Kidney capillary endothelial cell (primary cell): ENCODE results near the gene OLR1.
"Not testable (repeated sequence)": the region's sequence is repeated elsewhere in the genome, so short reads cannot be mapped to it uniquely, and the experiment has no call there.

ENCODE experiments used
- DNase-seq: peaks from one replicate; pipeline ENCODE4 v3.0.0-alpha.2; 2018; ENCODE audit warnings: low spot score

OLR1 gene

DNA sequence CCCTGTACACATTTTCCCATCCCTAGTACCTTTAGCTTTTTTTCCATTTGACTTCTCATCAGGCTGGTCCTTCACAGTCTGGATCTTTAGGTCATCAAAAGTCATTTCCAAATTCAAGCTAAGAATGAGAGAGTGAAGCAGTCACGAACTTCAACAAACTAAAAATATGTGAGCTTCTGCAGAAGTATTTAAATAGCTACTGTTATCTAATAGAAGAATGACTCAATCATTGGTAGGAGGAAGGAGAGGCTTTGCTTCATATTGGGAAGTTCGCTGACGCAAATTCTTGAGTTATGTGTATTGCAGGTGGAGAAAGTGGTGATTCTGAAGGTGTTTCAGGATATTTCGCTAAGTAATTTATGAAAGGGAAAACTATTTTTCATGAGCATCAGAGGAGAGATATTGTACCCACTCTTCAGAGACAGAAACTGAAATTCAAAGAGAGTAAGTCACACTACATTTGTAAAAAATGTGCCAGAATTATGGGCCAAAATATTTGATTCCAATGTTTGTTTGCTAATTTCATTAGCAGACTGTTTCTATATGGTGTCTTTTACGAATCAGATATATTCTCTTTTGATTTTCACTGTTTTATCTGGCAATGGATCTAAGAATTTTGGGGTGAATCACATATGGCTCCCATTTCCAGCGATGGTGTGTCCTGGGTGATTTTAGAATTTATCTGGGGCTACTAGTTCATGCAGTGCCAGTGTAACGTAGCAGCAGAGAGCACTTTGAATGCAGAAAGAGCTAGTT, at the start of gene OLR1:
Gene OLR1 (minus strand): TSS at position 160 of the 756 bp plus-strand sequence. CDS start 55 bp downstream, at position 105.
- DNase-seq, result no peak

DNA sequence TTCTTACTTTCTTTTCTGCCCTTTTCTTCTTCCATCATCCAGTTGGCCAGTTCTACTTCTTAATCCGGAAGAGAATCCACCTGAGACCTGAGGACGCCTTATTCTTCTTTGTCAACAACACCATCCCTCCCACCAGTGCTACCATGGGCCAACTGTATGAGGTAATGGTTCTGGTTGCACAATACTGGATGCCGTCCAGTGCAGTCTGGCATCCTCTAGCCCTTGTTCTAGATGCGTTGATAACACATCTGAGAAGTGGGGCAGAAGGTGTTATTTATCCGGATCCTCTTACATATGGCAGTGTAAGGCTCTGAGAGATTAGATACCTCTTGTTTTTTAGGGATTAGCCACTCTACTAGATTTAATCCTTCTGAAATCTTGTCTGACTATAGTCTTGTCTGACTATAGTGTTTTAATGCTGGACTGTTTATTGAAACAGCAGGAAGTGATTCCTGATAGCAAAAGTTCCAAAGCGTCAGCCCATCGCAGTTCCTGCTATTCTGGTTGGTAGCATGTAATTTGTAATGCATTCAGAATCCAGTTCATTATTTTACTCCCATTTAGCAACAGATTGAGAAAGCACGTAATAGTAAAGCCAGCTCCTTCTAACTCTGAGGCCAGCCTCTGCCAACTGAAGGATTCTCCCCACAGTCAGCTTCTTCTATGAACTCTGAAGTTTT, 48.6 kb upstream of the OLR1 start:
- no peak for DNase-seq

GRCh38 chr12:10218021-10218420, 46.1 kb upstream of the OLR1 start:
- DNase-seq, result no peak

DNA sequence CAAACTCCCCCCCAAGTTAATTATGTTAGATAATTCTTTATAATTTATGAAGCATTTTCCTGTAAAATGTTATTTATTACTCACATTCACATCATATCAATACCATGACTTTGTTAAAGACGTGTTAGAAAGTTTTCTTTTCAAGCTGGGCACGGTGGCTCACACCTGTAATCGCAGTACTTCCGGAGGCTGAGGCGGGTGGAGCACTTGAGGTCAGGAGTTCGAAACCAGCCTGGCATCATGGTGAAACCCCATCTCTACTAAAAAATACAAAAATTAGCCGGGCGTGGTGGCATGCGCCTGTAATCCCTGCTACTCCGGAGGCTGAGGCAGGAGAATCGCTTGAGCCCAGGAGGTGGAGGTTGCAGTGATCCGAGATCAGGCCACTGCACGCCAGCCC, 44.0 kb upstream of the OLR1 start:
- DNase-seq, result not testable (repeated sequence)

DNA sequence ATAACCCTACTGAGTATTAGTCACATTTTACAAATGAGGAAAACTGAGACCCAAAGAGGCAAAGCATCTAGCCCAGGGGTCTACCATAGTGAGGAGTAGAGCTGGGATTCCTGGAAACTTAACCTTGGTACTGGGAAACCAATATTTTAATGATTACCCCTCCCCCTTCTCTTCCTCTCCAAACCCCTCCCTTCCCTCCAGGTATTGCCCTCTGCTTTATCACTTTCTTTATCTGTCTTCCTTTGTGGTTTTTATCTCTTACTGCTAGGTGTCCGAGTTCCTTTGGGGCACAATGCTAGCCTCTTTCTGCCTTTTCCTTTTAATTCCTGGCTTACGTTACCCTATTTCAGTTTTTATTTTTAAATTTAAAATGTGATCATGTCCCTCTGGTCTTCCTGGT, 43.5 kb upstream of the OLR1 start:
- no peak for DNase-seq

DNA sequence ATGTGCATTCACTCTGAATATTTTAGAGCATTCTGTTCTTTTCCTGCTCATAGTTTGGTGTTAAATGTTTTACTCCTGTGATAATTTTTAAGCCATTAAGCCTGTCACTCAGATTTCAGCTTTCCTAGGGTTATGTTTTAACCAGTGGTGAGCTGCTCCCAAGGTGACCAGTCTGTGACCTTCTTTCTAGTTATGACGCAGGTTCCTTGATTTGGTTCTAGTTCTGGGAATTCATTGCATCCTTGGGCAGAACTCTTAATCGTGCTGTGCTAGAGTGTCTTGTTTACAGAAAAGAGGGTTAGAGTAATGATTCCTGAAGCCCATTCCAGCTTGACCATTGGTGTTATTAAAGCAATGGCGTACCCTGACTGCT, 42.9 kb upstream of the OLR1 start:
- no peak for DNase-seq

DNA sequence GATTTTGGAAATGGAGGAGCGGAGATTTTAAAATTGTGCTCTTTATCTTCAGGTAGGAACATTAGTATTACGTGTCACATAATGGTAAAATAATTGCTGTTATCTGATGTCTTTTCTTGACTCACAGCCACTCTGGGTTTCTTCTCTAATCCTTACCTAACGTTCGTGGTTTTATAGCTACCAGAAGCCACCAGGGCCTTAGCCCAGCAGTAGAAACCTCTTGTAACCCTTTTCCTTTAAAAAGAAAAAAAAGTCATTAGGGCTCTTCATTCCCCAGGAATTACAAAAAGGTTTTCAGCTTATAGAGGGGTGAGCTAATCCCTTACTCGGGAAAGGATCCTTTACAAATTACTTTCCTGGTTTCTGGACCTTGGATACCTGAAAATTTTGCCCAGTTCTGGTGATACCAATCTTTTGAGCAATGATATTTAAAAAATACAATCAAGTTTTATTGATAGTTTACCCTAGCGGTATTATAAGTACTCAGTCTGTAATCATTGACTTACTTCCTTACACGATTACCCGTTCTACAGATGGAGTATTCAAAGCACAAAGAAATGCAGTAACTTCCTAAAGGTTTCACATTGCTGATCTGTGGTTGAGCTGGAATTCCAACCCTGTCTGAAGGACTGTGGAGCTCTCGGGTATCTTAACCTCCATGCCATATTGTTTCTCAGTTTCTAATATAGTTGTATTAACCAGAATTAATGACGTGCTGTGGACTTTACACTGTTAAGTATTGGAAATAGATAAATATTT, 42.4 kb upstream of the OLR1 start:
- DNase-seq, result no peak

- DNase-seq, result peak; percentile 39
Measured at GRCh38 chr12:10213168-10214135, 41.5 kb upstream of the OLR1 start.

DNA sequence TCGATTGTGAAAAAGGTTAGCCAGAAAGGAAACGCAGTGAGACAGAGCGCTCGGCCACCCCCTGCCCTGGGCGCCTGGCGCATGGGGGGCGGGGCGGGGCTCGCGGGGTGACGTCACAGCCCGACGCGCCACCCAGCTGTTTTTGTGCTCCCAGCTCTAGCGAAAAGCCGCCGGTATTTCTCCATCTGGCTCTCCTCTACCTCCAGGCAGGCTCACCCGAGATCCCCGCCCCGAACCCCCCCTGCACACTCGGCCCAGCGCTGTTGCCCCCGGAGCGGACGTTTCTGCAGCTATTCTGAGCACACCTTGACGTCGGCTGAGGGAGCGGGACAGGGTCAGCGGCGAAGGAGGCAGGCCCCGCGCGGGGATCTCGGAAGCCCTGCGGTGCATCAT, 40.8 kb upstream of the OLR1 start, which contains the start of gene GABARAPL1:
Gene GABARAPL1 (plus strand): TSS at position 139 of the 393 bp plus-strand sequence. CDS start 253 bp downstream, at position 392.
- no peak for DNase-seq

DNA sequence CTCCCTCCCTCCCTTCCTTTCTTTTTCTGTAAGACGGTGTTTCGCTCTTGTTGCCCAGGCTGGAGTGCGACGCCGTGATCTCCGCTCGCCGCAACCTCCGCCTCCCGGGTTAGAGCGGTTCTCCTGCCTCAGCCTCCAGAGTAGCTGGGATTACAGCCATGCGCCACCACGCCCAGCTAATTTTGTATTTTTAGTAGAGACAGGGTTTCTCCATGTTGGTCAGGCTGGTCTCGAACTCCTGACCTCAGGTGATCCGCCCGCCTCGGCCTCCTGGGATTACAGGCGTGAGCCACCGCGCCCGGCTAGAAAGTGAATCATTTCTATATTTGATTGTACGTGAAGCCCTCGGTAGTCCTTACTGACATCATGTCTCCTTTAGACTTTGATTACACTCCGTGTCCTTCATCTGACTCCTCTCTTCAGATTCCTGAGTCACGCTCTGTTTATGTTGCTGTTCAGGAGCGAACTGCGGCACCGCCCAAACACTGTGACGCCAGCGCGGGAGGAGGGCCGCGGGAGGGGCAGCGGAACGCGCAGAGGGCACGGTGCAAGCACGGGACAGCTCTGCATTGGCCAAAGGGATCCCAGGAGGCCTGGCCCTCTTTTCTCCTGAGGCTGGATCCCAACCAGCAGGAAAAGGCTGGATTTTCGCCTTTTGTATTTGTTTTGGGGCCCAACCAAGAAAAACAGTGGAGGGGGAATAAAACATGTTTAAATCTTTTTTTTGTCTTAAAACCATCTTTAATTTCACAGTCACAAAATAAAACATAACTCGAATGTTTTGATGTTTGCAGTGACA, 40.2 kb upstream of the OLR1 start:
- peak; percentile 98 for DNase-seq

DNA sequence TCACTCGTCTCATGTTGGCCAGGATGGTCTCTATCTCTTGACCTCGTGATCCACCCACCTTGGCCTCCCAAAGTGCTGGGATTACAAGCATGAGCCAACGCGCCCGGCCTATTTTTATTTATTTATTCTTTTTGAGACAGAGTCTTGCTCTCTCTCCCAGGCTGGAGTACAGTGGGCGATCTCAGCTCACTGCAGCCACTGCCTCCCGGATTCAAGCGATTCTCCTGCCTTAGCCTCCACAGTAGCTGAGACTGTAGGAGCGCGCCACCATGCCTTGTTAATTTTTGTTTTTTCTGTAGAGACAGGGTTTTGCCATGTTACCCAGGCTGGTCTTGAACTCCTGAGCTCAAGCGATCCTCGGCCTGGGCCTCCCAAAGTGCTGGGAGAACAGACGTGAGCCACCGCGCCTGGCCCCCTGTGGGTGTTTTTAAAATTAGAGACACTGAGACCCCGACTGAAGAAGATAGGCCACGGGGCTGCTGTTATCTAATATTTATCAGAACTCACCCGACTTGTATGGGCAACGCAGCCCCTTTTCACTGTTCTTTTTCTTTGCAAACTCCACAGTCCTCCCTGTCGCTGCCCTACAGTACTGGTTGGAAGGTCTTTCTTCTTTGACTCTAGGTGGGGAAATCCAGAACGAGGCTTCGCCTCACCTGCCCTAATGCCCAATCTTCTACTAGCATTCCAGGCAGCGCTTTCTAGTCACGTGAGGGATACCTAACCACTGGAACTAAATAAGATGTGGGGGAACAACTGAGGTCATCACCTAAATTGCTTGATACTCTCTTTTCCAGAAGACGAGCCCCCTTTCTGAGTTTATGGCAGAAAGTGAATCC, 39.4 kb upstream of the OLR1 start:
- no peak for DNase-seq

DNA sequence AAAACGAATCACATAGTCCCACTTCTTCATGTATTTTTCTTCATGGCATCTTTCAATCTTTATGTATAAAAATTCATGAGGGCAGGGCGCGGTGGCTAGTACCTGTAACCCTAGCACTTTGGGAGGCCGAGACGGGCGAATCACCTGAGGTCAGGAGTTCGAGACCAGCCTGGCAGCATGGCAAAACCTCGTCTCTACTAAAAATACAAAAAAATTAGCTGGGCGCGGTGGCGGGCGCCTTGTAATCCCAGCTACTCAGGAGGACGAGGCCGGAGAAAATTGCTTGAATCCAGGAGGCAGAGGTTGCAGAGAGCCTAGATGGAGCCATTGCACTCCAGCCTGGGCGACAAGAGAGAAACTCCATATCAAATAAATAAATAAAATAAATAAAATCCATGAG, 38.3 kb upstream of the OLR1 start:
- no peak for DNase-seq

DNA sequence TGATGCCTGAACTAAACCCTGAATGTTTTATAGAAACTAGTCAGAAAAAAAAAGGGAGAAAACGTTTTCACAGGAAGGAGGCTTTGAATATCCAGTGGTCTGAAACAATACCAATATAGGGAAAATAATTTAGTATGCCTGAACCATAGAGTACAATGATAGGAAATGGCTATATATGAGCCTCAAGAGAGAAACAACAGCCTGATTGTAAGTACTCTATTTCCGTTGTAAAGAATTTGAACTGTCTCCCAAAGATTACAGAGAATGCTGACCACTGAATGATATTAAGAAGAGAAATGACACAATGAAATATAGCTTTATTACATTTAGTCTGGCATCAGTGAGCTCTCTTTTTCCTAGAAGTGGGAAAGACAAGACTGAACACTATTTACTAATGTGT, 35.2 kb upstream of the OLR1 start:
- DNase-seq, result peak; percentile 42

GRCh38 chr12:10205220-10205807, 33.4 kb upstream of the OLR1 start:
- peak; percentile 43 for DNase-seq

- DNase-seq, result not testable (repeated sequence)
Measured at GRCh38 chr12:10204495-10204894, 32.6 kb upstream of the OLR1 start.

- DNase-seq, result no peak
Measured at GRCh38 chr12:10197879-10198278, 25.9 kb upstream of the OLR1 start.

- no peak for DNase-seq
Measured at GRCh38 chr12:10196210-10196609, 24.3 kb upstream of the OLR1 start.

DNA sequence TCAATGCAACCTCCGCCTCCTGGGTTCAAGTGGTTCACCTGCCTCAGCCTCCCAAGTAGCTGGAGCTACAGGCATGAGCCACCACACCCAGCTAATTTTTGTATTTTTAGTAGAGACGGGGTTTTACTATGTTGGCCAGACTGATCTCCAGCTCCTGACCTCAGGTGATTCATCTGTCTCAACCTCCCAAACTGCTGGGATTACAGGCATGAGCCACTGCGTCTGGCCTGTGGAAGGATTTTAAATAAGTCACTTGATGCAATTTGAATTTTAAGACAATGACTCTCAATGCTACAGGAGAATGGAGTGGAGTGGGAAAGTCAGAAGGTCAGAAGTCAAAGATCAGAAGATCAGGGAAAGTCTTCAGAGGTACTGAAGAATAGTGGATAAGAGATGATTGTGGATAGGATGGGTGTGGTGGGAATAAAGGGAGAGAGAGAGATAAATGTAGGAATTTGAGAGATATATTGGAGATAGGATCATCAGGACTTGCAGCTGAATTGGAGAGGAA, 22.3 kb upstream of the OLR1 start:
- no peak for DNase-seq

DNA sequence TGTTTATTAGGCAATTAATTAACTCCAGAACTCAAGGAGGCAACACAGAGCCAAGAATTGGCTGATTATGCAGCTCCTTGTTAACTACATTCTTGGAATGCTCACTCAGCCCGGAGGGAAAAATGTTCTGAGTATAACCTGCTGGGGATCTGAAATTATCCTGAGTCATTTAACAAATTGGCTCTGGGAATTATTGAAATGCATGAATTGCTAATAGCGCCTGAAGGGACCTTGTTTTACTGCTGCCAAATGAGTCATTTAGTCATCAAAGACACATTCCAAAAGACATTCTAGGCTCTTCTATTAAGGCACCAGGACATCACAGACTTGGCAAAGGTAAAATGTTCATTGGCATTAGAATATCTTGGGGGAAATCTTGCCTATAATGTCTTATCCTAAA, 19.9 kb upstream of the OLR1 start:
- DNase-seq, result no peak
